Activated T-cell treated with anti-CD3 and anti-CD28 coated beads, Interleukin-2, amount 50 U/mL, for 1 hour (primary cell): ENCODE measurements around the gene NAT14.

ENCODE experiments used
- DNase-seq: peaks from one replicate; pipeline ENCODE4 v3.0.0-alpha.2; 2020

Gene NAT14

DNA sequence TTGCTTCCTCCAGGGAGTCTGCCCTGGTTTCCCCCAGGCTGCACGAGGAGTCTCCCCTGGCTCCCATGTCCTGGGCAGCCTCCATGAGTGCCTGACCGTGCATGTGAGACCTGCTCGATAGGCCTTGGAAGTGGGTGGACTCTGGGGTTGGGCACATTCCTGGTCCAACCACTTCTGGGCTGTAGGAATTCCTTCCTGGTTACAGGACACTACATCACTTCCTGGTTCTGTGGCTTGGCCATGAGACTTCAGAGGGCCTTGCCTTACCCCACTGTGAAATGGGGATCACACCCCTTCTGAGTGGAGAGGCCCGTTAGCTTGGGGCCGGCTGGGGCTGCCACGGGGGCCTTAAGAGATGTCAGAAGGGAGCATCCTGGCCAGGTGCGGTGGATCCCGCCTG is 12.5 kb upstream of the NAT14 start:
- no peak for DNase-seq

- no peak for DNase-seq
Observed at GRCh38 chr19:55473225-55474012, 11.6 kb upstream of the NAT14 start.

GRCh38 chr19:55474269-55475265 is 10.4 kb upstream of the NAT14 start:
- no peak for DNase-seq

GRCh38 chr19:55476100-55476775 is 8.8 kb upstream of the NAT14 start, which contains the start of gene ZNF628:
Gene ZNF628 (plus strand): TSS chr19:55476617. CDS start chr19:55479911, 3,294 bp downstream.
- DNase-seq = peak; percentile 98

DNA sequence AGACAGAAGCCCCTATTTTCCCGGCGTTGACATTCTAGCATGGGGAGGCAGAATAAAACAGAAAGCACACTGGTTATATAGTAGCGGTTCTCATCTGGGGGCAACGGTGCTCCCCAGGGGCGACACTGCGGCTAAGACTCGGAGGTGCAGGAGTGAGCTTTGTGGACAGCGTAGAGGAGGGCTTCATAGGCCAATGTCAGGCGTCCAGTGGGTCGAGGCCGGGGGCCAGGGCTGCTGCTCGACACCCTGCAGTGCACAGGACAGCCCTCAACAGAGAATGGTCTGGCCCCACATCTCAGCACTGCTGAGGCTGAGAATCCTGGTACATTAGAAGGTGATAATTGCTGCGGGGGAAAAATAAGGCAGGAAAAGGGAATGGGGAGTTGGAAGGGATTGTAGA is 7.1 kb upstream of the NAT14 start:
- DNase-seq = no peak

DNA sequence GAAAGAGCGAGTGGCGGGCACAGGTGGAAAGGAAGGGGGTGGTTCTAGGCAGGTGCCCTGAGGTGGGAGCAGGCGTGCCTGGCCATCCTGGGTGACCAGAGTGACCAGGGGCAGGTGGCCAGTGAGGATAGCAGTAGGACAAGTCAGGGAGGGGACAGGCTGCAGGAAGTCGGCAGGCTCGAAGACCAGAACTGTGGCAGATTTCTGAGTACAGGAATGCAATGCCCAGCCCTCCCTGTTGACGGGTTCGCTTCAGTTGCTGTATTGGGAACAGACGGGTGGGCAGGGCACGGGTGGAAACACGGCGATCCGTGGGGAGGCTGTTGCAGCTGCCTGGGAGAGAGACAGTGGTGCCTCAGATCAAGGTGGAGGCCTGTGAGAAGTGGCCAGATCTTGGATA is 6.6 kb upstream of the NAT14 start:
- no peak for DNase-seq

- DNase-seq = no peak
Observed at GRCh38 chr19:55479045-55479444, 5.9 kb upstream of the NAT14 start.

GRCh38 chr19:55479451-55480230 is 5.3 kb upstream of the NAT14 start:
- DNase-seq = no peak

GRCh38 chr19:55481148-55481793 is 3.7 kb upstream of the NAT14 start:
- no peak for DNase-seq

GRCh38 chr19:55481794-55482155 is 3.2 kb upstream of the NAT14 start:
- DNase-seq = no peak

DNA sequence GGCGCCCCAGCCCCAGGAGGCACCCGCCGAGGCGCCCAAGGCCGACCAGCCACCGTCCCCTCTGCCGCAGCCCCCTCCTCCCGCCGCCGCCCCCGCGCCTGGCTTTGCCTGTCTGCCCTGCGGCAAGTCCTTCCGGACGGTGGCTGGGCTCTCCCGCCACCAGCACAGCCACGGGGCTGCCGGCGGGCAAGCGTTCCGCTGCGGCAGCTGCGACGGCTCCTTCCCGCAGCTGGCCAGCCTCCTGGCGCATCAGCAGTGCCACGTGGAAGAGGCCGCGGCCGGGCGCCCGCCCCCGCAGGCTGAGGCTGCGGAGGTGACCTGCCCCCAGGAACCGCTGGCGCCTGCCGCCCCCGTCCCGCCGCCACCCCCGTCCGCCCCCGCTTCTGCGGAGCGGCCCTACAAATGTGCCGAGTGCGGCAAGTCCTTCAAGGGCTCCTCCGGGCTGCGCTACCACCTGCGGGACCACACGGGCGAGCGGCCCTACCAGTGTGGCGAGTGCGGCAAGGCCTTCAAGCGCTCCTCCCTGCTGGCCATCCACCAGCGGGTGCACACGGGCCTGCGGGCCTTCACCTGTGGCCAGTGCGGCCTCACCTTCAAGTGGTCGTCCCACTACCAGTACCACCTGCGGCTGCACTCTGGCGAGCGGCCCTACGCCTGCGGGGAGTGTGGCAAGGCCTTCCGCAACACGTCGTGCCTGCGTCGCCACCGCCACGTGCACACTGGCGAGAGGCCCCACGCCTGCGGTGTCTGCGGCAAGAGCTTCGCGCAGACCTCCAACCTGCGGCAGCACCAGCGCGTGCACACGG is 2.6 kb upstream of the NAT14 start:
- no peak for DNase-seq

DNA sequence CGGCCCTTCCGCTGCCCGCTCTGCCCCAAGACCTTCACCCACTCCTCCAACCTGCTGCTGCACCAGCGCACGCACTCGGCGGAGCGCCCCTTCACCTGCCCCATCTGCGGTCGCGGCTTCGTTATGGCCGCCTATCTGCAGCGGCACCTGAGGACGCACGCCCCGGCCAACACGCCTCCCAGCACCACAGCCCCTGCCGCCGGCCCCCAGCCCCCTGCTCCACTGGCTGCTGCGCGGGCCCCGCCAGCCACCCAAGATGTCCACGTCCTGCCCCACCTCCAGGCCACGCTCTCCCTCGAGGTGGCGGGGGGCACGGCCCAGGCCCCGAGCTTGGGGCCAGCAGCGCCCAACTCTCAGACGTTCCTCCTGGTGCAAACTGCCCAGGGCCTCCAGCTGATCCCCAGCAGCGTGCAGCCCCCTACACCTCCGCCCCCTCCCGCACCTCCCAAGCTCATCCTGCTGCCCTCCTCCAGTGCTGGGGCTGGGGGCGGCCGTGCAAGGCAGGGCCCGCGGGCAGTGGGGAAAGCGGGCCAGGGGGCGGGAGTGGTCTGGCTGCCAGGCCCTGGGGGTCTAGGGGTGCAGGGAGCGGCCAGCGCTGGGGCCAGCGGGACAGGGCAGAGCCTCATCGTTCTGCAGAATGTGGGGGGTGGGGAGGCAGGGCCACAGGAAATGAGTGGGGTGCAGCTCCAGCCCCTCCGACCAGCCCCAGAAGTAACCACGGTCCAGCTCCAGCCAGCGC is 1.9 kb upstream of the NAT14 start:
- no peak for DNase-seq

DNA sequence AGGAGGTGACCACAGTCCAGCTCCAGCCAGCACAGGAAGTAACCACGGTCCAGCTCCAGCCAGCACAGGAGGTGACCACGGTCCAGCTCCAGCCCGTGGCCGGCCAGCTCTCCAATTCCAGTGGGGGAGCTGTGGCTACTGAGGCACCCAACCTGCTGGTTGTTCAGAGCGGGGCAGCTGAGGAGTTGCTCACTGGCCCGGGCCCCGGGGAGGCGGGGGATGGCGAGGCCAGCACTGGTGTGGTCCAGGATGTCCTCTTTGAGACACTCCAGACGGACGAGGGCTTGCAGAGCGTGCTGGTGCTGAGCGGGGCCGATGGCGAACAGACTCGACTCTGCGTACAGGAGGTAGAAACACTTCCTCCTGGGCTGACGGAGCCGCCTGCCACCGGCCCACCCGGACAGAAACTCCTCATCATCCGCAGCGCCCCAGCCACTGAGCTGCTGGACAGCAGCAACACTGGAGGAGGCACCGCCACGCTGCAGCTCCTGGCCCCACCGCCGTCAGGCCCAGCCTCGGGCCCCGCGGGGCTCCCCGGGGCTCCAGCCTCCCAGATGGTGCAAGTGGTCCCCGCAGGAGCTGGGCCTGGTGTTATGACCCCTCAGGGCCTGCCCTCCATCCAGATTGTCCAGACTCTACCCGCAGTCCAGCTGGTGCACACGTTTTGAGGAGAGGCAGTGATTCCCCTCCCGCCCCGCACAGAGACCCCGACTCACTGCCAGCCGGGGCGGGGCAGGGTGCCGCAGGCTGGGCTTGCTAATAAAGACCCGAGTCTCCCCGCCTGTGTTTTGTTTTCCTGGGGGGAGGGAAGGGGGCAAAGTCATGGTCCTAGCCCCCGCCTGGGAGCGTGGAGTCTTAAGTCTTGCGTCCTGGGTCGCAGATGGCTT is 1.0 kb upstream of the NAT14 start:
- no peak for DNase-seq

GRCh38 chr19:55485439-55486011 is 537 bp downstream of the NAT14 start:
- no peak for DNase-seq

DNA sequence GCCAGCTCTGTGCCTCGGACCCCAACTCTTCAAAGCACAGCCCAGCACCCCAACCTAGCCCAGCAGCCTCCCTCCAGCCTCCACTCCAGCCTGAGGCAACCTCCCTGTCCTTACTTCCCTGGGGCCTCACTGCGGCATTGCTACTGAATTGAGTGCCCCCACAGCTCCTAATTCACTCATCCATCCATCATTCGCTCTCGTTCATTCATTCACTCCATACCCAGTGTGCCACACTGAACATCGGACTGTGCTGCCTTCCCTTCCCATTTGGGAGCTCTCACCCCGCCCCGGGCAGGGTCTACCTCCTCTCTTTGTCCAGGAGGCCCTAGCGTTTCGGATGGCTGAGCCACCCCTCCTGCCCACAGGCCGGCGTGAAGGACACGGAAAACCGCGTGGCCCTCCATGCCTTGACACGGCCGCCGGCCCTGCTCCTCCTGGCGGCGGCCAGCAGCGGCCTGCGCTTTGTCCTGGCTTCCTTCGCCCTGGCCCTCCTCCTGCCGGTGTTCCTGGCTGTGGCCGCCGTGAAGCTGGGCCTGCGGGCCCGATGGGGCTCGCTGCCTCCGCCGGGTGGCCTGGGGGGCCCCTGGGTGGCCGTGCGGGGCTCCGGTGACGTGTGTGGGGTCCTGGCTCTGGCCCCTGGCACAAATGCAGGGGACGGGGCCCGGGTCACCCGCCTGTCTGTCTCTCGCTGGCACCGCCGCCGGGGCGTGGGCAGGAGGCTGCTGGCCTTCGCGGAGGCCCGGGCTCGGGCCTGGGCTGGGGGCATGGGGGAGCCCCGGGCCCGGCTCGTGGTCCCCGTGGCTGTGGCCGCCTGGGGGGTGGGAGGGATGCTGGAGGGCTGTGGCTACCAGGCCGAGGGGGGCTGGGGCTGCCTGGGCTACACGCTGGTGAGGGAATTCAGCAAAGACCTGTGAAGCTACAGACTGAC is 1.3 kb downstream of the NAT14 start:
- DNase-seq = no peak

- peak; percentile 32 for DNase-seq
Observed at GRCh38 chr19:55486971-55487923, 2.3 kb downstream of the NAT14 start.
